Mesothelial cell of epicardium (in vitro differentiated cells): Measurements from ENCODE around the gene PLCB1. TPM values are rescaled to one million over a fixed set of nuclear protein-coding genes. Genes with fewer than 3 reads are reported as not detected.

ENCODE experiments used
- DNase-seq, 2 experiments: peaks; one replicate each; pipeline ENCODE4 v3.0.0; 2021; ENCODE audit warnings: low spot score in 2 of 2; ENCODE audit not compliant: unreplicated experiment in 2 of 2
- H3K27ac Mint-ChIP-seq: 2 replicates; pipeline ENCODE4 v1.8.0; 2021; ENCODE audit warnings: mixed read lengths
- H3K27me3 Mint-ChIP-seq: 2 replicates; pipeline ENCODE4 v1.8.0; 2021; ENCODE audit warnings: low read depth, mixed read lengths
- H3K36me3 Mint-ChIP-seq: 2 replicates; pipeline ENCODE4 v1.8.0; 2021; ENCODE audit warnings: mixed read lengths
- H3K4me1 Mint-ChIP-seq: 2 replicates; pipeline ENCODE4 v1.8.0; 2021; ENCODE audit warnings: mixed read lengths
- H3K4me3 Mint-ChIP-seq: 2 replicates; pipeline ENCODE4 v1.8.0; 2021; ENCODE audit warnings: mild to moderate bottlenecking, moderate library complexity, mixed read lengths
- H3K9me3 Mint-ChIP-seq: 2 replicates; pipeline ENCODE4 v1.8.0; 2021; ENCODE audit warnings: mixed read lengths
- total RNA-seq: library from RNA; stranded (reverse); gene quantifications from 3 replicates; pipeline ENCODE4 v1.2.1, GENCODE V29; 2021
- TF ChIP-seq, protein P1 (sequence below): fragments of 200-600 bp; sonication (generic); IDR thresholded peaks from one replicate; pipeline ENCODE4 v1.5.0; 2021; ENCODE audit warnings: antibody characterized with exemption; ENCODE audit not compliant: unreplicated experiment

The PLCB1 gene
- total RNA-seq, 1 donor from 2014 or later, result 41.5 TPM

- TF ChIP-seq, protein P1, sequence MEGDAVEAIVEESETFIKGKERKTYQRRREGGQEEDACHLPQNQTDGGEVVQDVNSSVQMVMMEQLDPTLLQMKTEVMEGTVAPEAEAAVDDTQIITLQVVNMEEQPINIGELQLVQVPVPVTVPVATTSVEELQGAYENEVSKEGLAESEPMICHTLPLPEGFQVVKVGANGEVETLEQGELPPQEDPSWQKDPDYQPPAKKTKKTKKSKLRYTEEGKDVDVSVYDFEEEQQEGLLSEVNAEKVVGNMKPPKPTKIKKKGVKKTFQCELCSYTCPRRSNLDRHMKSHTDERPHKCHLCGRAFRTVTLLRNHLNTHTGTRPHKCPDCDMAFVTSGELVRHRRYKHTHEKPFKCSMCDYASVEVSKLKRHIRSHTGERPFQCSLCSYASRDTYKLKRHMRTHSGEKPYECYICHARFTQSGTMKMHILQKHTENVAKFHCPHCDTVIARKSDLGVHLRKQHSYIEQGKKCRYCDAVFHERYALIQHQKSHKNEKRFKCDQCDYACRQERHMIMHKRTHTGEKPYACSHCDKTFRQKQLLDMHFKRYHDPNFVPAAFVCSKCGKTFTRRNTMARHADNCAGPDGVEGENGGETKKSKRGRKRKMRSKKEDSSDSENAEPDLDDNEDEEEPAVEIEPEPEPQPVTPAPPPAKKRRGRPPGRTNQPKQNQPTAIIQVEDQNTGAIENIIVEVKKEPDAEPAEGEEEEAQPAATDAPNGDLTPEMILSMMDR, result no peak
- no peaks in the 10 kb centered on the region for H3K36me3 Mint-ChIP-seq
- H3K27me3 Mint-ChIP-seq, result peaks cover 4% of the 10 kb centered on the region
- no peaks in the 10 kb centered on the region for H3K4me1 Mint-ChIP-seq
- H3K4me3 Mint-ChIP-seq, result no peak overlapping the region
- DNase-seq, result no peak
- peaks cover 3% of the 10 kb centered on the region for H3K9me3 Mint-ChIP-seq
- H3K27ac Mint-ChIP-seq, result no peak overlapping the region
Observed at GRCh38 chr20:8262721-8263120, 130.7 kb downstream of the PLCB1 start.

DNA sequence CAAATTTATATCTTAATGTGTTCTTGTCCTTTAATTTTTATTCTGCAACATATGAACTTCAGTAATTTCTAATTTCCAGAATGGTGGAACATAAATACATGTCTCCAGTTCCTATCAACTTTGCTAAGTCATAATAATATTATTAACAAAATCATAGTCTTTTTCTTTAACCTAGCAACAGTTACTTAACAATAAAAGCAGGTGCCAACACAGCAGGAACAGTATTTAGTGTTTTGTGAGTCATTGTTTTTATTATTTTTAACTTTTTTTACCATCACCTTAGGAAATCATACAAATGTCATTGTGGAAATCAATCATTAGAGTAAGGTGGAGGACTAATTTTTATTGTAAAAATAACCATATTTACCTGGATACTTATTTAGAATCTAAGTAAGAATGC is 133.5 kb downstream of the PLCB1 start:
- Mint-ChIP-seq H3K4me3 (no peak overlapping the region), H3K36me3 (no peaks in the 10 kb centered on the region), H3K4me1 (no peaks in the 10 kb centered on the region), H3K27ac (no peak overlapping the region), H3K9me3 (peaks cover 3% of the 10 kb centered on the region), H3K27me3 (peaks cover 7% of the 10 kb centered on the region)
- TF ChIP-seq, protein P1, result no peak
- no peak for DNase-seq

GRCh38 chr20:8267009-8267408 is 134.9 kb downstream of the PLCB1 start:
- Mint-ChIP-seq H3K9me3 (peaks cover 3% of the 10 kb centered on the region), H3K36me3 (no peaks in the 10 kb centered on the region), H3K27ac (no peak overlapping the region), H3K4me3 (no peak overlapping the region), H3K27me3 (peaks cover 12% of the 10 kb centered on the region), H3K4me1 (no peaks in the 10 kb centered on the region)
- no peak for DNase-seq
- TF ChIP-seq, protein P1, result no peak

DNA sequence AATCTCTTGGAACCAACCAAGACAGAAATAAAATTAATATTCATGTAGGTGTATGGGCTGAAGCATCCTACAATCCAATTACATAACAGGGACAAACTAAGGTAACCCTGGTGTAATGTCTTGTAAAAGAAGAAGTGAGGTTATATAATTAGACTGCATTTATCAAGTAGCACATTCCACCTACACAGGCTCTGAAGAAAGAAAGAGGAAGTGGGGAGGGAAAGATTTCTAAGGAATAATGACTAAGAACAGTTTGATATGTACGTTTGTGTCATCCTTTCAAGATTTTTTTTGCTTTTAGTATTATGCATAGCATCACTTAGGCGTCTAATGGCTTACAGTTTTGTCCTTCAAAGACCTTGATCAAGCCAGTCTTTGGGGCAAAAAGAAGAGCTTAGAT is 139.7 kb downstream of the PLCB1 start:
- TF ChIP-seq, protein P1, result no peak
- Mint-ChIP-seq H3K36me3 (no peaks in the 10 kb centered on the region), H3K27me3 (peaks cover 11% of the 10 kb centered on the region), H3K4me3 (no peak overlapping the region), H3K9me3 (peaks cover 3% of the 10 kb centered on the region), H3K4me1 (no peaks in the 10 kb centered on the region), H3K27ac (no peak overlapping the region)
- DNase-seq, result no peak

DNA sequence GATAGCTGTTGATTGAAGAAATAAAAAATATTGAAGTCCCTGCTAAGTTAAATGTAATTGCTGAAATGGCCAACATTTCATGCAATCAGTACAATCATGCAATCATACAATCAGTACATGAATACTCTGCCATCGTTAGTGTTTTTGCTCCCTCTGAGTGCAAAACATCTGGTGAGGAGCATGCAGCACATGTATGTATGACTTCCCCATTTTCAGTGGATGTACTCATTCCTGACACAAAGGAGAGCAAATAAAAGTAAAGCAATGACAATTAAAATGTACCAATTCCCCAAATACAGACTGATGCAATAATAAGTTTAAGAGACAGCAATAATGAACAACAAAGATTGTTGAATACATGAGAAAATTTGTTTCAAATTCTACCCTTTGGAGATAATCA is 140.7 kb downstream of the PLCB1 start:
- H3K4me1 Mint-ChIP-seq, result no peaks in the 10 kb centered on the region
- no peak overlapping the region for H3K4me3 Mint-ChIP-seq
- H3K9me3 Mint-ChIP-seq, result no peaks in the 10 kb centered on the region
- H3K27me3 Mint-ChIP-seq, result peaks cover 11% of the 10 kb centered on the region
- no peak for DNase-seq
- TF ChIP-seq, protein P1, result no peak
- H3K27ac Mint-ChIP-seq, result no peak overlapping the region
- no peaks in the 10 kb centered on the region for H3K36me3 Mint-ChIP-seq

- no peak overlapping the region for H3K4me3 Mint-ChIP-seq
- no peak overlapping the region for H3K27ac Mint-ChIP-seq
- DNase-seq, result no peak
- TF ChIP-seq, protein P1, result no peak
- H3K4me1 Mint-ChIP-seq, result no peaks in the 10 kb centered on the region
- H3K36me3 Mint-ChIP-seq, result no peaks in the 10 kb centered on the region
- peaks cover 3% of the 10 kb centered on the region for H3K9me3 Mint-ChIP-seq
- peaks cover 2% of the 10 kb centered on the region for H3K27me3 Mint-ChIP-seq
Observed at GRCh38 chr20:8284902-8285301, 152.8 kb downstream of the PLCB1 start.
